ENCODE data around the gene VRK2.
"Not testable (repeated sequence)": the region's sequence is repeated elsewhere in the genome, so short reads cannot be mapped to it uniquely, and the experiment has no call there.

The VRK2 gene

DNA sequence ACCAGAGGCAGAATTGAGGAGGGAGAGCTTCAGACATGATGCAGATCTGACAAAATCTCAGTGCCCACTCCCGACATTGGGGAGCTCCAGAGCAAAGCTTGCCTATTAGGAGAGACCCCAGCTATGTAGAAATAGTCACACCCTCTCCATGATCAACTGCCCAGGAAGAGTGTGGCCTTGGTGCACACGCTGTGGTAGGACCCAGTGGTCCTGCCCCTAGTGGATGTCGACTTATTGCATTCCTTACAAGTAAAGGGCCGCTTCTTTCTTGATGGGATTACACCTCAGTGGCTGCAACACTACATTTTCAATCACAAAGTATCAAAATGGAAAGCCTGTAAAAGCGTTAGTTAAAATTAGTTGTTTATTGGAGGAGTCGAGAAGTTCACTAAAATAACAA is 64.2 kb downstream of the VRK2 start:
- no peak for DNase-seq

DNA sequence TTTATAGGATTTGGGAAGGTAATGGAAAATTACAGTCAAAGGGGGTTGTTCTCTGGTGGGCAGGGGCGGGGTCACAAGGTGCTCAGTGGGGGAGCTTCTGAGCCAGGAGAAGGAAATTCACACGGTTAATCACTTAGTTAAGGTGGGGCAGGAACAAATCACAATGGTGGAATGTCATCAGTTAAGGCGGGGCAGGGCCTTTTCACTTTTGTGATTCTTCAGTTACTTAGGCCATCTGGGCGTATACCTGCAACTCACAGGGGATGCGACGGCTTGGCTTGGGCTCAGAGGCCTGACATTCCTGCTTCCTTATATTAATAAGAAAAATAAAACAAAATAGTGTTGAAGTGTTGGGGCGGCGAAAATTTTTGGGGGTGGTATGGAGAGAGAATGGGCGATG is 67.0 kb downstream of the VRK2 start:
- not testable (repeated sequence) for DNase-seq

DNA sequence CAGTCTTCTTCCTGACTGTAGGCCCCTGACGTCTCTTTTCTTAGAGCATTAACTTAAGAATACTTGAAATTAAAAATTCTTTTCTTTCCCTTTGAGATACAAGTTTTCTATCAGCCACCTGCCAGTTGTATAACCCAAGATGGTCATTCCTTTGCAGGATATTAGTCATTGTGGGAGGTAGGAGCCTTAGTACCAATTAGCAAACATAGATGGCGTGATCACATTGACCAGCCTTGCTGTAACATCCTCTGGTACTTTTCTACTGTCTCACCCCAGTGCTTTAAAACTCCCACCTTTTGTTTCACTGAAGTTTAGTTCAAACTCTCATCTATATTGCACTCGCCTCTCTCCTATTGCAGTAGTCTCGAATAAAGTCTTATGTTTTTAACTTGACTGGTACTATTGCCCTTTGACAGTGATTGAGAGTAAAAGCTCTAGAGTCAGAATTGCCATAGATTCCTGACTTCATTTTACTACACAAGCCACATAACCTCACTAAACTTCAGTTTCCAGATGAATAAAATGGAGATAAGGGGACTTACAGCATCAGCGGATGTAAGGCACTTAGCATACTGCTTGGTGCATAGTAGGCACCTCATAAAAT is 74.1 kb downstream of the VRK2 start:
- DNase-seq, result no peak

DNA sequence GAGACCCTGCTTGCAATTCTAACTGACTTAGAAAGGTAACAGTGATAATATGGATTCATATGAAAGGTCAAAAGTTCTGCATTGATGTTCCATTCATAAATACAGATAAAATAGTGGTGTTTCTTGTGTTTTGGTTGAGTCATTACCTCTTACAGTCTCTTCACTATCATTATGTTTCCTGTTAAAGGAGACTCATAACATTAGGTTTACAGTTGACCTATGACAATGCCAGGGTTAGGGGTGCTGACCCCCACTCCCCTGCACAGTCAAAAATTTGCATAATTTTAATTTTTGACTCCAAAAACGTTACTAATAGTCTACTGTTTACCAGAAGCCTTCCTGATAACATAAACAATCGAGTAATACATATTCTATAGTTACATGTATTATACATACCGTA is 75.4 kb downstream of the VRK2 start:
- DNase-seq, result no peak

DNA sequence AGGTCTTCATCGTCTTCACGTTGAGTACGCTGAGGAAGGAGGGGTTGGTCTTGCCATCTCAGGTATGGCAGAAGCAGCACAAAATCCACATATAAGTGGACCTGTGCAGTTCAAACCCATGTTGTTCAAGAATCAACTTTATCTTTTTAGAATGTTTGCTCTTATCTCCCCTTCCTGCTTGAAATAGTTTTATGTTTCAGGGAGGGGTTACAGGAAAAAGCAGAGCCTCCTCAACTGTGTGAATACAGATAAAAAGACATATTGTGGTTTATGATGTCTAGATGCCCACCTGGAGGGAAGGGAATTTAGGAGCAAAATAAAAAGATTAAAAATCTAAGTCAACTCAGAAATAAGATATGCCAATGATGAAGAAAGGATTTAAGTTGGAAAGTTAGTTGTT is 75.9 kb downstream of the VRK2 start:
- DNase-seq, result no peak

DNA sequence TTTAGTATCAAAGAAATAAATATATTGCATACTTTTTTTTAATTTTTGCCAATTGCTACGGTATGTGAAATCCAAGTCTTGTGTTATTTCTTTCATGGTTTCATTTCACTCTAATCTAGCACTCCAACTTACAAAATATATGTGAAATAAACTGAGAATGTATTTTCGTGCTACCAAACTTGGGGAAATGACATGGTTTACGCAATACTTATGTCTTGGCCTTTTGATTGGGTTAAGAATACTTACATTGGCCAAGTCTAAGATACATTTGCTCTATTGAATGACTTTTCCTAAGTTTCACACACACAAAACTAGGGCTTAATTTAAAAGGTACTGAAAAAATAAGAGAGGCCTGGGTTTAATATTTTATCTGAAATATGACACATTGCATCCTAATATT is 80.5 kb downstream of the VRK2 start:
- DNase-seq, result no peak

DNA sequence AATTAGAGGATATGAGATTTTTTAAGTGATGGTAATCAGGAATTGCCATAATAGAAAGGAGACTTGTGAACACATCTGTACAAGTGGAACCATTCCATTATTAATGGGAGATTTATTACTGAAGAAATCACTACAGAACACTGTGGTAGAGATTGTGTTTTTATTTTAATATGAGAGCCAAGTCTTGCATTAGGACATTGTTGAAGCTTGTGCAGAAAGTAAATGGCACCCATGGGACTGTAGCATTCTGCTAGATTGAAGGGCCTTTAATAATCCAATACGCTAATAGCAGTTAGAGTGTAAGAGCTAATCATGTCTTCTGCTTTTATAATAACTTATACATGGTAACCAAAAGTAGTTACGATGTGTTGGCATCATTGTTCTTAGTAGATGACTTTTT is 83.6 kb downstream of the VRK2 start:
- no peak for DNase-seq

DNA sequence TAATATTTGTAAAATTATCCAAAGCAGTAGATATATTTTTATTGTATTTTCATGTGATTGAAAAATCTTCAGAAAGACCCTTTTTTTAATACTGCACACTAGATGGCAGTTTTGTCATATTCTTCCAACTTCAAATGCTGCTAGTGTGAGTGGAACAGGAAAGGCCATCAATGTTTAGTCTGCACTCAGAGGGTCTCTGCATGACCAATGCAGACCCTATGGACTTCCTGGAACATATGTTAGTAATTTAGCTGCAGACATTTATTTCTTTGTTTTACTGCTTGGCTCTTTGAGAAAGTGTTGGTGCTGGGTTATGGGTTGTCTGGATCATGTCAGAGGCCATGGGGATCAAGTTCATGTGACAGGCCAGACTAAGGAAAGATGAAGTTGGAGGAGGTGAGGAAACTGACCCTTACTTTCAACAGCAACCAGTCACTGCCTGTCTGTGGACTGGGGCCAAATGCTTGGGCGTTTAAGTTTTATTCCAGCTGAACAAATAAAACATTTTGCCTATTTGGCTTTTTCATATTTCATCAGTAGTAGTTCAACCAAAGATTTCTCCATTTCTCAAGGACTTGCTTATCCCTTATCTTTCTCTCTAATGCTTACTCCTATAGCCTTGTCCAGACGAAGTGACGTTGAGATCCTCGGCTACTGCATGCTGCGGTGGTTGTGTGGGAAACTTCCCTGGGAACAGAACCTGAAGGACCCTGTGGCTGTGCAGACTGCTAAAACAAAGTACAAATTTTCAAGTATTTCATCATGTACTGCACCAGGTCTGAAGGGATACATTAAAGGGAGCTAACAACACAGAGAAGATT is 84.8 kb downstream of the VRK2 start:
- DNase-seq, result no peak

DNA sequence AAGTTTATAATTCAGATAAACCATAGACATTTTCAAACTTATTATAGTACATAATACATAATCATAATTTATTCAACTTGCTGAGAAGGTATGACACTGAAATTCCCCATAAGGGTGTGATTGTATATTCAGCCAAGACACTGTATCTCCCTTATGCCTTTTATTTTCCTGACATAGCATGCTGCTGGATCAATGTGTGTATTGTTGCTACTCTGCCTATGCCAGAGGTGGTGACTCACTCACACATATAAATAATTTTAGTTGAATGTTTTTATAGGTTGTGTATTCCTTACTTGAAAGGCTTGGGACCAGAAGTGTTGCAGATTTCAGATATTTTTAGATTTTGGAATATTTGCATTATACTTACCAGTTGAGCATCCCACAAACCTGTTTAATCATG is 86.8 kb downstream of the VRK2 start:
- no peak for DNase-seq

DNA sequence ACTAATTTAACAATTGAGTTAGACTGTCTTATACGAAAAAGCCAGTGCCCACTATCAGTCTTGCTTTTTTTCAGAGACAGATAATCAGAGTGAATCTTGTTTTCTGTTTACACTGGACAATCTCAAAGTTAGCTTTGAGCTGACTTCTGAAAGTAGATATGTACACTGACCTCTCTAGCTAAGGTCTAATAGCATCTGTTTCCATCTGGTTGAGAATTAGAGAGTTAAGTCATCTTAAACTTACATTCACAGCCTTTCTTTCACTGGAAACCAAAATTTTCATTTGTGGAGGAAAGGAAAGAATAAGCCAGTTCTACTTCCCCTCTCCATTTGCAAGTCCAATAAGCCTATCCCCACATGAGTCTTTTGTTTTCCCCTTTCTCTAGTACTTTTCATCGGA is 89.3 kb downstream of the VRK2 start:
- DNase-seq, result no peak

DNA sequence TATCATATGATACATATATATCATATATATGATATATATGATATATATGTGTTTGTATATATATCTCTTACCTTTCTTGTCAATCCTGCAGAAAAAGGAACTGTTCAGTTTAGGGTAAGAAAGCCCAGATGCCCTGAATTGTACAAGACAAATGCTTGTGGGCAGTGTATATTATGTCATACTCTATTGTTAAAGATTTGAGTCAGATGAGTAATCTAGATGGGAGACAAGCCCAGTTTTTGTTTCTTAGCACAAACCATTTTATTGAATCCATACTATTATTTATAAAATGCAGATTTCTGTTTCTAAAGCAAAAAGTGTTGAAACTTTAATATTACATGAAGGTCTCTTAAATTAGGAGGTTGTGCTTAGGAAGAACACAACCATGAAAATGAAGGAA is 90.6 kb downstream of the VRK2 start:
- DNase-seq, result no peak

DNA sequence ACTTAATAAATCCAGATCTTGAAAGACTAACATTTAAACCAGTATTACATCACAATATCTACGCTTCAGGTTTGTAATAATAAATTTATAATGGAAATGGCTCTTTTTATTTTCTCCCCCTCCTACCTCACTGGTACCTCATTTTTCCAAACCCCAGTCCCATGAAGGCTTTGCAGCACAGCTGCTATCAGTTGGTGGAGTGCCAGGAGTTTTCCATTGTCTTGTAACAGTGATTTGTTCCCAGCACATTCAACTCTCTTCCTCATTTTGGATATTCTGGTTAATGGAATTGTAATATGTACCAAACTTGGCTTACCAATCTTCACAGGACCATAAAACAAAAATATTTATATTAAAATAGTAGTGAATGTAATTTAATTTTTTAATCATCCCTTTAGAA is 91.2 kb downstream of the VRK2 start:
- no peak for DNase-seq

DNA sequence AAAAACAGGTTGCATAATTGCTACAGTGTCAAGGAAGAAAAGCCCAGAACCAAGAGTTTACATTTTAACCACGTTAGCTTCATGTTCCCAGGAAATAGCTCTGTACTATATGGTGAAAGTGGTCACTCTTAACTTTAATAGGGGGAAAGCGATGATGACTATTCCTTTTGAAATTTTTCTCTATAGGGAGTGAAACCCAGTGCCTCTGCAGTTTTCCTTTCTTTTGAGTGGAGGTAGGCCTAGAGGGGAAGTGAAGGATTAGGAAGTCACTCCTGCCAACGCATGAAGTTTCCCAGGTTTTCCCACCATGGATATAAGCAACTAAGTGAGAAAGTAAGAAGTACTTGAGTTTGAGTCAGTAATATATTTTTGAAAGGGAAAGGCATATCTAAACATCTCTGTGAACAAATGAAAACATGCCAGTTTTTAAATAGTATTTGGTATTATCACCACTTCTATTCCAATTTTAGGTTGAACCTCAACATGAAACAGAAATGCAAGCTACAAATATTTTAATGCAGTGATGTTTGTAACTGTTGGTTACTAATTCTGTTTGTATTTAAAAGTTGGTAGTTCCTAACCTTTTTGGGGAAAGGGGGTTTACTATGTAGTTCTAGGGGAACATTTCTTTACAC is 91.9 kb downstream of the VRK2 start:
- DNase-seq, result no peak

DNA sequence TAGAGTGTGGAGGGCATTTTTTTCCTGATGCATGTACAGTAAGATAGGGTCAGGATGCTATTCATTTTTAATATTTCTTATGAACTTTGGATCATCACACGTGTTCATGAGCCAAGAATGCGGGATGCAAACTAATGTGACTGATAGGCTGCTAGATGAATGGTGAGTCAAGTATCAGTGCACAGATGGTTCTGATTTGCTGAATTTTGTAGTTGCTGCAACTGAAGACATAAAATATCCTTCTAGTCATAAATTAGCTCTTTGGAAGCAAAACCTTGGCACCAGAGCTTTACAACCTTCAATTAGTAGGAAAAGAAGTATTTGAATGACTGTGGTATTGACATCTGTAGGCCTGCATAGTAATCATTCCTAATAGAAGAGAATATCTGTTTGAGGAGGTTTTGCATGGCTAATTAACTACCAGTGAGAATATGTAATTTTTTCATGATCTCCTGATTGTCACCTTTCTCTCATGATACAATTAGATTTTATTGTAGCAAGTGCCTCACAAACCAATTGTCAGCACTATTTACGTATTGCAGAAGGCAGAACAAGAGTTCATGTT is 94.0 kb downstream of the VRK2 start:
- no peak for DNase-seq

DNA sequence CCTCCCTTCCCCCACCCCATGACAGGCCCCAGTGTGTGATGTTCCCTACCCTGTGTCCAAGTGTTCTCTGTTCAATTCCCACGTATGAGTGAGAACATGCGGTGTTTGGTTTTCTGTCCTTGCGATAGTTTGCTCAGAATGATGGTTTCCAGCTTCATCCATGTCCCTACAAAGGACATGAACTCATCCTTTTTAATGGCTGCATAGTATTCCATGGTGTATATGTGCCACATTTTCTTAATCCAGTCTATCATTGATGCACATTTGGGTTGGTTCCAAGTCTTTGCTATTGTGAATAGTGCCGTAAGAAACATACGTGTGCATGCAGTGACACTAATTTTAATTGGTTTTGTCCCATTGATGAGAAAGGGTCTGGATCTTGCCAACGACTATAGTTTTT is 99.2 kb downstream of the VRK2 start:
- DNase-seq, result not testable (repeated sequence)

DNA sequence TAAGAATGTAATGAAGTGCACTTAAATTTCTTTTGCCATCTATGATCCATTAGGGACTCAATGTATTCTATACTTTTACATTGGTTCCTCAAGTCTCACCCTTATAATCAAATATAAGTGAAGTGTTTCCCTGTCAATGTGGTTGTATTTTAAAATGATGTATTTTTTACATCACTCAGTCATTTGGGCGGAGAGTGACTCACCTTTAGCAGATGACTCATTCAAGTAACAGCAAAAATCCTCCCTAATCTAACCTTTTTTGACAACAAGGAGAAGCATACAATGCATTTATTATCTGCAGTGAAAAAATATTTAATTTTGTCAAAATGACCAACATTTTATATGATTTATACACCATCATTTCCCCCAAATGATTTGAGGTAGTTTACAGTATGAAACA is 100.1 kb downstream of the VRK2 start:
- DNase-seq, result no peak

DNA sequence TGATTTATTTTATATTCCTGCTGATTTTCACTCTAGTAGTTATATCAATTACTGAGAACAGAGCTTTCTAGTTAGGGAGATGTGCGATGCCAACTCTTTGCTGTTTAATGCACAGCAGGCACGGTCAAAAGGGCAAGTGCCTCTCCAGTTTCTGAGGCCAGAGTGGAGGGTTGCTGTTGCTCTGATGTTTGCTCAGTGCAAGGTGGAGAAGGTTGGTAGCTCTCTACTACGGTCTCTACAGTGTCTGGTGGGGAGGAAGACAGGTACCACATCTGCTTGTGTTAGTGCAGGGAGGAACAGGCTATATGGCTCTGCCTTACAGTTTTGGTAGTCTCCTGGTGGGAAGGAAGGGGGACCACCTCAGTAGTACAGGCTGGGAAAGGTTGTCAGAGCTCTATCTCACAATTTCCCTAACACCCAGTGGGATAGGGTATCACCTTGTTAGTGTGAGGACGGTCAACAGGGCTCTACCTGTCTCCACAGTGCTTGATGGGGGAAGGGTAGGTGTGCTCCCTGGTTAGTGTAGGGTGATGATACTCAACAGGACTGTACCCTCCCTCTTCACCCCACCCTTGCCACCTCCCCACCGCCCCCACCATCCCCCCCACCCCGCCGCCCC is 108.7 kb downstream of the VRK2 start:
- no peak for DNase-seq

DNA sequence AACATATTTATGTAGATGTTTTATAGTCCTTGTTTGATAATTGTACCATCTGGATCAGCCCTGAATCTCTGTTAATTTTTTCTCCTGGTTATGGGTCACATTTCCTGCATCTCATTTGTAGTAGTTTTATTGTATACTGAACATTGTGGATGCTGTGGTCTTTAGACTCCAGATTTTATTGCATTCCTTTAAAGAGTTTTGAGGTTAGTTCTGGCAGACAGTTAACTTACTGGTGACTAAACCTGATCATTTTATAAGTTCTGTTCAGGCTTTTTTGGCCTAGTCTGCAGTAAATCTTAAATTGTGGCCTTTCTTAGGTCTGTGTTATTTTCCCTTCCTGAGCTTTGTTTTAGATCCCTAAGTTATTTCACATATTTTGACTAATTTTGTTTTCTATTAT is 110.2 kb downstream of the VRK2 start:
- DNase-seq, result no peak

DNA sequence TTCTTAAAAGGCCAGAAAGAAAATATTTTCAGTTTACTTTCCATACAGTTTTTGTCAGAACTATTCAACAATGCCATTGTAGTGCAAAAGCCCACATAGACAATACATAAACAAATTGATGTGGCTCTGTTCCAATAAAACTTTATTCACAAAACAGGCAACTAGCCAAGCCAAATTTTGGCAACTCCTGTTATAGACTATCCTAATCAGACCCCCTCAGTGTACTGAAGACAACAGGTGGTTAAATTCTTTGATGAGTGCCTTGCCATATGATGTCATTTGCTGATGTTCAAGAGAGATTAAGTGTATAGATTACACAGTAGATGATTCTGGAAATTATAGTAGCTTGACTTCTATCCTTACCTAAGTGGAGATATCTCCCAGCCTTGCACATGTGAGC is 111.1 kb downstream of the VRK2 start:
- DNase-seq, result no peak

DNA sequence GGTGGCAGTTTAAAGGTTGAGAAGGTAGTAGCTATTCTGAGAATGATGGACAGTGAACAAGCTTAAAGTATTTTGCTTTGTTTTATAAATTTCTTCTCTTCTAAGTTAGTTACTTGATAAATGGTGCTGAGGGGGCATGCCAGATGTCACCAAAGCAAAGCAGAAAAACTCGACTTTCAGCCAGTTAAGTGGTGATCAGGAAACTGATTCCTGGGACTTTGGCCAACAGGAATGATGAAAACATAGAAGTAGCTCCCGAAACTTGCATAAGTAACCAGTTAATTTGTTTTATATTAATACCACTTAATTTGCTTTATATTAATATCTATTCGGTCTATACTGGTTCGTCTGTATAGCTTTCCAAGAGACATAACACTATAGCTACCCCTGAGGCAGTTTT is 111.9 kb downstream of the VRK2 start:
- DNase-seq, result no peak

DNA sequence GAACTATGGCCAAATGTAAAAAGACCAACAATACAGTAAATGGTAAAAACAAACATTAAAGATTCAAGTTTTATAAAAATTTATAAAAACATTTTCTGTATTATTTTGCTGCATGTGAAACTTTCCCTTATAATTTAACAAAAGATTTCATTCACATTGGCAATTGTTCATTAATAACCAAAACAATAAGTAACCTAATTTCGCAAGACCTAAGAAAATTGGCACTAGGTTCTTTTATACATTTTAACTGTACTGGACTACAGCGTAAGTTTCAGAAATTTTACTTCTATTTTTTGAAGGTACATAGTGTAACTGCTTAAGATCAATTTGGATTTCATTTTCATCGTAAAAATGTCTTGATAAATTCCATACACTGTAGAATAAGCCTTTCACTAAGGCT is 117.3 kb downstream of the VRK2 start:
- DNase-seq, result no peak

DNA sequence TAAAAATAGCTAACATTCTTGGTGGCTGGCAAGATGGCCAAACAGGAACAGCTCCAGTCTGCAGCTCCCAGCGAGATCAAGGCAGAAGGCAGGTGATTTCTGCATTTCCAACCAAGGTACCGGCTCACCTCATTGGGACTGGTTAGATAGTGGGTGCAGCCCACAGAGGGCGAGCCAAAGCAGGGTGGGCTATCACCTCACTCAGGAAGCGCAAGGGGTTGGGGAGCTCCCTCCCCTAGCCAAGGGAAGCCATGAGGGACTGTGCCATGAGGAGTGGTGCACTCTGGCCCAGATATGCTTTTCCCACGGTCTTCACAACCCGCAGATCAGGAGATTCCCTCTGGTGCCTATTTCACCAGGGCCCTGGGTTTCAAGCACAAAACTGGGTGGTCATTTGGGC is 121.5 kb downstream of the VRK2 start:
- DNase-seq, result not testable (repeated sequence)

DNA sequence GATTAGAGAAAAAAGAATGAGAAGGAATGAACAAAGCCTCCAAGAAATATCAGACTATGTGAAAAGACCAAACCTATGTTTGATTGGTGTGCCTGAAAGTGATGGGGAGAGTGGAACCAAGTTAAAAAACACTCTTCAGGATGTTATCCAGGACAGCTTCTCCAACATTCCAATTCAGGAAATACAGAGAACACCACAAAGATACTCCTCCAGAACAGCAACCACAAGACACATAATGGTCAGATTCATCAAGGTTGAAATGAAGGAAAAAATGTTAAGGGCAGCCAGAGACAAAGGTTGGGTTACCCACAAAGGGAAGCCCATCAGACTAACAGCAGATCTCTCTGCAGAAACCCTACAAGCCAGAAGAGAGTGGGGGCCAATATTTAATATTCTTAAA is 123.2 kb downstream of the VRK2 start:
- DNase-seq, result not testable (repeated sequence)

Data from activated CD8-positive, alpha-beta memory T cell treated with anti-CD3 and anti-CD28 coated beads, Interleukin-2, amount 50 U/mL, for 48 hours (primary cell).